Right ventricle myocardium superior (tissue), 1 donor: ENCODE results near the gene TUT7. TPM values are rescaled to one million over a fixed set of nuclear protein-coding genes. Genes with fewer than 3 reads are reported as not detected.
A peak's percentile ranks its signal among the peaks of the same experiment; 100 is the strongest.
"Not testable (repeated sequence)": the region's sequence is repeated elsewhere in the genome, so short reads cannot be mapped to it uniquely, and the experiment has no call there.

Experiments used
- ATAC-seq: fragments of 200-7000 bp; cut with Tn5 transposase; one replicate; pipeline ENCODE4 v1.9.1; 2020; ENCODE audit warnings: mild to moderate bottlenecking; ENCODE audit not compliant: poor library complexity
- DNase-seq: peaks from one replicate; pipeline ENCODE4 v3.0.0-alpha.2; 2020
- intact Hi-C: fragments of 100-400 bp; cut with DNase I; formaldehyde crosslinking; loops from one replicate; pipeline ENCODE4 v1.11.2; 2022
- total RNA-seq: library from RNA; stranded (reverse); fragmentation: NEBNext Ultra II Directional; extraction: Animal tissue kit (Norgen Biotek cat#: 25700); gene quantifications from one replicate; pipeline ENCODE4 v1.2.1, GENCODE V29; 2021
- donor health status: DM: no; HTN: yes; CAD: no; lungs with severe emphysema.

The TUT7 gene
- total RNA-seq, 1 donor from 2014 or later: 12.3 TPM

GRCh38 chr9:86321373-86321772, 32.8 kb downstream of the TUT7 start:
- ATAC-seq: no peak
- DNase-seq: no peak
- intact Hi-C loops: no loop called here

DNA sequence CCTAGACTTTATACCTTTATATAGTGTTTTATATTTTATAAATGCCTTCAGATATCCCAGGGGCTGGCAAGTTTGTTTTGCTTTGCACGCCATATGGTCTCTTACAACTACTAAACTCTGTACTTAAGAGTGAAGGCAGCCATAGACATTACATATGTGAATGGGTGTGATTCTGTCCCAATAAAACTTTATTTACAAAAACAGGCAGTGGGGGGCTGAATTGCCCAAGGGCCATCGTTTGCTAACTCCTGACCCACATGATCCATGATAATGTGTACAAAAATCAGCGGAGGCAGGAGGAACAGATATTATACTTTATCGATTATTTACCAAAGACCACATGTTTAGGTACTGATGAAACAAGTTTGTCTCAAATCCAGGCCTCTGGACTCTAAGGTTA, 36.0 kb downstream of the TUT7 start:
- DNase-seq: no peak
- intact Hi-C loops: no loop called here
- ATAC-seq: no peak

- no peak for DNase-seq
- no peak for ATAC-seq
- intact Hi-C loops: no loop called here
Measured at GRCh38 chr9:86315078-86315477, 39.1 kb downstream of the TUT7 start.

- ATAC-seq, intact Hi-C loops, DNase-seq: not testable (repeated sequence)
Measured at GRCh38 chr9:86312959-86313358, 41.3 kb downstream of the TUT7 start.

DNA sequence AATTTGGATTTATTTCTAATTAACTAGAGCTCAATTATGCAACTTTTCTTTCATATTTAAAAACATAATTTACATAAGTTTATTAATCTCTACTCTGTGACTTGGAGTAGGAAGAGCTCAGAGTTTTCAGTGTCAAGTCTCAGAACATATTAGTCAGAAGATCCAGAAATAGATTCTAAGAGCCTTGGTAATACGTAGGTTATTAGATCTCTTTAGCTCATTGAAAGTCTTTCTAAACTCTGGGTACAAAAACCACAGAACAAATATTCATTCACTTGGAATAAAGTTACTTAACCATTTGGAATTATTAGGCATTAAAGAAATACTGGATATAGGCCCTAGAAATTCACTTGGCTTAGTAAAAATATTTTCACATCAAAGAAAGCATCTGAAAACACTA, 45.5 kb downstream of the TUT7 start:
- ATAC-seq (no peak), DNase-seq (no peak)
- intact Hi-C loops: no loop called here

DNA sequence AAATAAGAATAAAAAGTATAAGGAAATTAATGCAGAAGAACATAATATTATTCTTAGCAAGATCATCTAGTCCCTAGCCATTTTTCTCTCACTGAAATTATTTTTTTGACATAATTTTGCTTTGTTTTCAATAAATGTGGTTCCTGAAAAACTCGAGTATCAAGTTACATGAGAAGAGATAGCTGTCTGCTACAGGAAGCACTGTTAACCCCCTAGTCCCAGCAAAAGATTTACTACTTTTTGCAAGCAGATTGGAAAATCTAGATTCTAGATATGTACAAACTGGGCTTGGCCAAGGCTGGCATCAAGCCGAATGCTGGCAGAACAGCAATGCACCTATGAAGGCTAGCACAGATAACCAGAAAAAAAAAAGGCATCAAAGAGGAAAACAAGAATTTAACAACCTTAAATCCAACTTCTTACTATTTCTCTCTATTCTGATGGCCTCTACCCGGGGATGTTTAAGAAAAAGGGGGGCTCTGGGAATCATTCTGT, 49.9 kb downstream of the TUT7 start:
- intact Hi-C loops: no loop called here
- DNase-seq (no peak), ATAC-seq (no peak)

- intact Hi-C loops: no loop called here
Measured at GRCh38 chr9:86303316-86303975, 50.8 kb downstream of the TUT7 start.

GRCh38 chr9:86301686-86302085, 52.5 kb downstream of the TUT7 start:
- intact Hi-C loops: no loop called here
- ATAC-seq (no peak), DNase-seq (no peak)

More at GRCh38 chr9:86303316-86303975, 50.8 kb downstream of the TUT7 start:
- DNase-seq (no peak), ATAC-seq (no peak)

DNA sequence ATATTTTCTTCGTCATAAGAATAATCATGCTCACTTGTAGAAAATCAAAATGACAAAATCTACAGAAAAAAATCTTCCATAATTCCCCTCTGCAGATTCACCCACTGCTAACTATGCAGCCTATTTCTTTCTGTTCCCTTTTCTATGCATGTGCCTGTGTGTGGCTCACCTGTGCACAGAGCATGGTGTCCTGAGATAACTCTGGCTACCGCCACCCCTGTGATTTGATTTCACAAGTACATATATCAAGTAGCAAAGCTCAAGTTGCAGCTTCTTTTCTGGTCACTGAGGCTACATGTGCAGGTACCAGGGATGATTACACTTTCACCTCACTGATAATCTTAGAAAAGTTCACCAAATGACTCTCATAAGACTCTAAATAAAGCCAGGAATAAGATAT, 53.5 kb downstream of the TUT7 start:
- no peak for DNase-seq
- ATAC-seq: no peak
- intact Hi-C loops: no loop called here

- intact Hi-C loops: no loop called here
- DNase-seq (no peak), ATAC-seq (no peak)
Measured at GRCh38 chr9:86298873-86299272, 55.3 kb downstream of the TUT7 start.

DNA sequence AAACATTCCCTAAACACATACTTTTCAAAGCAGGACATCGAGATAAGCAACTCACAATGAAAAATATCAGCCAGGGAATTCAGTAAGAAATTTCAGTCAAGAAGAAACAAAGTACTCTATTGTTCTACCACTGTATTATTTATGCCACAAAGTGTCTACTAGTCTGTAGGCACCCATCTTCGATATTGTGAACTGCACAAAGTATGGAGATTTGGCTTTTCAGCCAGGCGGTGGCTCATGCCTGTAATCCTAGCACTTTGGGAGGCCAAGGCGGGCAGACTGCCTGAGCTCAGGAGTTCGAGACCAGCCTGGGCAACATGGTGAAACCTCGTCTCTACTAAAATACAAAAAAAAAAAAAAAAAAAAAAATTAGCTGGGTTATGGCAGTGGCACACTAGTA, 63.9 kb downstream of the TUT7 start:
- intact Hi-C loops, ATAC-seq: not testable (repeated sequence)

GRCh38 chr9:86288499-86289198, 65.6 kb downstream of the TUT7 start:
- intact Hi-C loops: no loop called here
- no peak for DNase-seq
- no peak for ATAC-seq

More for the DNA sequence above, 63.9 kb downstream of the TUT7 start:
- DNase-seq: not testable (repeated sequence)

GRCh38 chr9:86287013-86287412, 67.2 kb downstream of the TUT7 start:
- no peak for DNase-seq
- intact Hi-C loops: no loop called here
- ATAC-seq: no peak

- no peak for DNase-seq
- no peak for ATAC-seq
- intact Hi-C loops: no loop called here
Measured at GRCh38 chr9:86286278-86286677, 67.9 kb downstream of the TUT7 start.

DNA sequence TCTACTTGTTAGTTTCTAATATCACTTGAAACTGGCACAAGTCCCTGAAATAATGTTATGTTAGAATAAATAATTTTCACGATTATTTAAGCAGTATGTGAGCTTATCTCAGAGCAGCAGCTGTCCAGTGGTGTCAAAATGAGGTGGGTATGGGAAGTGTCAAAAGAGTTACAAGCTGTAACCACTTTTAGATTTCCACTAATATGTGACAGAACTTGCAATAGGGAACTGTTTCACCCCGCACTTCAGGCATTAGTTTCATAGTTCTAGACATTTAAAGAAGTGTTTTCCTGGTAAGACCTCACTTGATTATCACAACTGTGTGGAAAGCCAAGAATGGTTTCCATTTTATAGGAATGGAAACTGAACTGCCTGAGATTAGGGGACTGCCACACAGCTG, 68.9 kb downstream of the TUT7 start:
- ATAC-seq (no peak), DNase-seq (no peak)
- intact Hi-C loops: no loop called here

DNA sequence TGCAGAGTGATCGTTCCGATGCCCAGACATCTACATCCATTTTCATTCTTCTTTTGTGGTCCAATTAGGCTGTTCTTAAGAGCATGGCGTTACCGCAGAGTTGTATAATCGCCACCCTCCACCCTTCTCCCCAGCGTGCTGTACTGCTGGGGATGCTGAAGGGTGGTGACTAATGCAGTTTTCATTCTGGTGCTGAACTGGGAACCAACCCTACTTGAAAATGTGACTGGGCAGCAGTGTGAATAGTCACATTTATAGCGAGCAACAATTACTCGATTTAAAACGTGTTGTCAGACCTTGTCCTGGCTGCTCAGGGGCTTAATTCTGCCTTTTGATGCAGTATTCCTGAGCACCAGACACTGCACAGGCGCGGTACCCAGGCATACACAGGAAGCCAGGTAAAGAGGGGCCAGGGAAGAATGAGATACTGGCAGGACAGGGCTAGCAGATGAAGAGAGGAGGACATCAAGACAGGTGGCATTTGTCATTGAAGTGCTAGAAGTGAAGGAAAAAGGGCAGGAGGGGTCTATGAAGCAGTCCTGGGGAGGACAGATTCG, 71.2 kb downstream of the TUT7 start:
- ATAC-seq (peak; percentile 6), DNase-seq (no peak)
- intact Hi-C loops: no loop called here

DNA sequence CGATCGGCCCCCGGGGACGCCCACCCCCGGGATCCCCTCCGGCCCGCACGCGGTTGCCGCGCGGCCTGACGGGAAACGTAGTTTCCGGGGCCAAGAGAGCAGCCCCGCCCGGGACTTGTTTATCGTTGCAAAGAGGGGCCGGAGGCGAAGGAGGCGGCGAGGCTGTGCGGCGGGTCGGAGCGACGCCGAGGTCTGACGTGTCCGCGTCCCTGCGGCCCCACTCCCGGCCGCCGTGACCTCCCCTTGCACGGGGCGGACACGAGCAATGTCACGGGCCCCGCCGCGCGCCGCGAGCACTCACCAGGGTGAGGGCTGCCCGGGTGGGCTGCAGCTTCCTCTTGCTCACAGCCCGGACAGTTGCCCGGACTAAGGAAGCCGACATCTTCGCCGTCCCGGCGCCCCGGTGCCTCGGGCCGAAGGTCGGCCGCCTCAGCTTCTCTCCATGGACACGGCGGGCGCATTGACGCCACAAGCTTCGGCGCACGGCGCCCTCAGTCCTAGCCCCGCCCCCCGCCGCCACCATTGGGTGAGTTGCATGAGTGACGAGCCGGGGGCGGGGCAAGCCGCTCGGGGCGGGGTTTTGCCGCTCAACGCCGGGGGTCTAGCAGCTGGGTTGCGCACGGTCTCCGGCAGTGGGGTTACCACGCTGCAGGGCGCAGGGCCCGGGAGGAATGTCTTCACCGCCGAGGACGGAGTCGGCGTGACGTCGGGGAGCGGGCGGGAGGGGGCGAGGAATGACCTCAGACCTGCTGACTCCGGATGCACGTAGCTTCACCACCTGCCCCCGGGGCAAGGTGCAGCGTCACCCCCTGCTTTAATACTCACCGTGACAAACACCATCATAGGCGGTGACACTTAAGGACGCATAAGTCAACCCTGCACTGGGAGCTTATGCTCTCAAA, 71.9 kb downstream of the TUT7 start, which contains the start of gene ISCA1:
Gene ISCA1 (minus strand): TSS at position 462 of the 902 bp plus-strand sequence. CDS start 80 bp downstream, at position 382.
- intact Hi-C loops: no loop called here
- ATAC-seq (peak; percentile 98), DNase-seq (peak; percentile 99)

DNA sequence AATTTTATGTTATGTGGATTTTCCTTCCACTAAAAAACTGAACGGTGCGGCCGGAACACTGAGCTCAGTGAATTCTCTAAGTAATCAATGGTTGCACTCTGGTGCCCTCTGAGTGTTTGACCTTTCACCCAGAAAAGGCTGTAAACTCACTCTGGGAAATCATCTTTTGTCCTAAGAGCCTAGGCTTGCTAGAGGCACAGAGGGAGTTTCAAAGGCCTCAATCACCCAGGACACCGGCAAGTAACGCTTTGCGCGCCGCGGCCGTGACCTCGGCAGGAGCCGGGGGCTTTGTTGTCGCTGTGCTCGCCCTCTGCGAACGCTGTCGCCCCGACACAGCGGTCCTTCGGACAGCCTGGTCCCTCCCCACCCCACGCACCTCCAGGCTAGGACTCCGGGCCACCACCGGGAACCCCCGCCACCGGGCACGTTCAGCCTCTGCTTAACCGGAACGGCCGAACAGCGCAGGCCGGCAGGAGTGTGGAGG, 72.6 kb downstream of the TUT7 start:
- intact Hi-C loops: no loop called here
- ATAC-seq: peak; percentile 17

GRCh38 chr9:86280580-86280979, 73.6 kb downstream of the TUT7 start:
- no peak for DNase-seq
- ATAC-seq: no peak
- intact Hi-C loops: no loop called here

More for the DNA sequence above, 72.6 kb downstream of the TUT7 start:
- DNase-seq: no peak
